ENCODE results near the gene SELENOT. TPM values are rescaled to one million over a fixed set of nuclear protein-coding genes. Genes with fewer than 3 reads are reported as not detected.

Gene SELENOT, protein sequence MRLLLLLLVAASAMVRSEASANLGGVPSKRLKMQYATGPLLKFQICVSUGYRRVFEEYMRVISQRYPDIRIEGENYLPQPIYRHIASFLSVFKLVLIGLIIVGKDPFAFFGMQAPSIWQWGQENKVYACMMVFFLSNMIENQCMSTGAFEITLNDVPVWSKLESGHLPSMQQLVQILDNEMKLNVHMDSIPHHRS
- total RNA-seq (100 to 1,000 TPM in 1 of 2 donors, 10 to 100 TPM in 1; 85.2 to 104 TPM), total RNA-seq (74.2 to 94.3 reads per million in 2 donors)

DNA sequence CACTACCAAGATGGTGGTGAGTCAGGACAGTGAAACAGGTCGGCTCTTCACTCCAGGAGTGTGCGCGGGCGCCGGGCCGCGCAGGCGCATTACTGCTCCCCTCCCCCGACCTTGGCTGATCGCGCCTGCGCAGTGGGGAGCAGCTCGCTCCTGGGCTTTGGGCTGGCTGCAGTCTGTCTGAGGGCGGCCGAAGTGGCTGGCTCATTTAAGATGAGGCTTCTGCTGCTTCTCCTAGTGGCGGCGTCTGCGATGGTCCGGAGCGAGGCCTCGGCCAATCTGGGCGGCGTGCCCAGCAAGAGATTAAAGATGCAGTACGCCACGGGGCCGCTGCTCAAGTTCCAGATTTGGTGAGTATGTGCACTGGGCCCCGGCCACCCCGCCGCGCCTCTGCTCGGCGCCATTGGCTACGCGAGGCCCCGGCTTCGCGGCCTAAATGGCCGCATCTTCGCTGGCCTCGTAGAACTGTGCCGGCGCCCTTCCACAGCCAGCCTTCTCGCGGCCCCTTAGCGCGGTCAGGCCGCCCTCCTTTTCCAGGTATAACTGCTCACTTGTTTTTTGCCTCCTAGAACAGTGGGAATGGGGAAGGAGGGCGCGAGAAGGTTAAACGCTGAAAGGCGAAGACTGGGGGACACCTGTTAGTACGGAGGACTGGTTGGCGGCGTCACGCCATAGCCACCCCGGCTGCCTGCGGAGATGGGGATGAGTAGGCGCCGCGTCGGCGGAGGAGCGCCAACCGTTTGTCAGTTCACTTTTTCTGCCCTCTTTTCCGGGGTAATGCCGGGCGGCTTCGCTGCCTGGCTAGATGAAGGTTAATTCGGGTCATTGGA, at the start of gene SELENOT:
Gene SELENOT (plus strand): TSS at position 169 of the 827 bp plus-strand sequence. CDS start 42 bp downstream, at position 211.
- peak; percentile 85 for ATAC-seq
- Mint-ChIP-seq H3K27ac (peak within 1 kb of the TSS; percentile 100), H3K4me1 (peaks cover 54% of the 10 kb centered on the region), H3K36me3 (ENCODE audit: low read depth) (peaks cover 7% of the 10 kb centered on the region), H3K27me3 (no peaks in the 10 kb centered on the region), H3K4me3 (peak within 1 kb of the TSS; percentile 98)
- DNase-seq = peak; percentile 92 to 94 (median 94)
- no peaks in the 10 kb centered on the region for H3K9me3 ChIP-seq (ENCODE audit: control insufficient read depth, low read length, poor library complexity, severe bottlenecking)

DNA sequence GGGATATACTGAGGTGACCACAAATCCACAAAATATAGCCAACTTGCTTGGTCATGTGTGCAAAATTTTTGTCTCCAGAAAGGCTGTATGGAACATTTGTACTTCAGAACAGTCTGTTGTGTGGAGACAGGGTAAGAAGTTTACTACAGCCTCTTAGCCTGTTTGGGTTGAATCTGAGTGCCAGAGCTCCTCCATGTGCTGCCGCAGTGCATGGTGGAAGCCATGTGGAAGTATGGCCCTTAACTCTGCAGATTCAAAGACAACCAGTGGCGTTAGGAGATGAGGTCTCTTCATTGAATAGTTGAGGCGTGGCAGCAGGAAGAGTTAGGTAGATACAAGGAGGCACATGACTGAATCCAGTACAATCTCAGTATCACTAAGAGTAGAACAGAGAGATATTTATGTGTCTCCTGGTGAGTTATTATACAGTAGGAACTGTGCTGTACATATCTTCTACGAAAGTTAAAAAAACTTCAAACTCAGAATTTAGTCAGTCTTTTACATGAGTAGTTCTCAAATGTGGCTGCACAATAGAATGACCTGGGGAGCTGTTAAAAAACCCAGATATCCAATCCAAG, 47.2 kb upstream of the SELENOT start:
- H3K9me3 ChIP-seq (ENCODE audit: control insufficient read depth, low read length, poor library complexity, severe bottlenecking) = no peaks in the 10 kb centered on the region
- peaks cover 19% of the 10 kb centered on the region for H3K4me1 Mint-ChIP-seq
- H3K27me3 Mint-ChIP-seq = no peaks in the 10 kb centered on the region
- peak overlapping the region; percentile 67 for H3K4me3 Mint-ChIP-seq
- peak overlapping the region; percentile 8 for H3K27ac Mint-ChIP-seq
- DNase-seq = no peak
- no peak for ATAC-seq
- peaks cover 3% of the 10 kb centered on the region for H3K36me3 Mint-ChIP-seq (ENCODE audit: low read depth)

DNA sequence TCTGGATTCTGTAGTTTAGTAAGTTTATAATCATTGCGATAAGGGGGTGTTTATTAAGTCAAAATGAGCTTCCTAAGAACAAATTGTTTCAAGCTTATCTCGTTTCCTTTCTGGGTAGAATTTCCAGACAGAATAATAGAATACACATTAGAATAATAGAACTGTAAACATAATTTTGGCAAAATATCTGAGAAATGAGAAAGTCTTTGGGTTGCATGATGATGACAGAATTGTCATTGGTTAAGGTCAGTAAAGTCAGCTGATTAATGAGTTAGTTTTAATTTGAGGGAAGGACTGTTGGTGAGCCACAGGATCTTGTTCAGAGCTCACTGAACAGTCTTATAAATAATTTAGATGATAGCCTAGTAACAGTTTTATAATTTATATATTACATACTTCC, 46.3 kb upstream of the SELENOT start:
- H3K4me3 Mint-ChIP-seq = no peak overlapping the region

DNA sequence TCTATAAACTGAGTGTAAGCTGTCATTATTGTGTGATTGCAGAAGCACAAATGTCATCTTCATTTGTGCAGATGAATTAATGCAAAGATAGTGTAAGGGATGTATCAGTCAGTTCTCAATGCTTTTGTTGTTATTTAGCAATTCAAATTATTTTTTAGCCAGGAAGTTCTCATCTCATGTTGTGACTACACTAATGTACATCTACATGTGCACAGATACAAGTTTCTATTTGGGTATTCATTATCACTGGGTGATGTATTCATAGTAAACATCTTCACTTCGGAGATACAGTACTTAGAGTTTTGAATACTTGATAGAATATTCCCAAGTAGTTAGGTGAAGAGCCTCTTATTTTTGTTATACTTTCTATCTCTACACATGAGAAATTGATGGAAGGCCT, 45.4 kb upstream of the SELENOT start:
- Mint-ChIP-seq H3K4me3 (no peak overlapping the region), H3K36me3 (ENCODE audit: low read depth) (peaks cover 3% of the 10 kb centered on the region), H3K27me3 (no peaks in the 10 kb centered on the region), H3K27ac (no peak overlapping the region), H3K4me1 (peaks cover 14% of the 10 kb centered on the region)
- ATAC-seq (no peak), DNase-seq (no peak)
- no peaks in the 10 kb centered on the region for H3K9me3 ChIP-seq (ENCODE audit: control insufficient read depth, low read length, poor library complexity, severe bottlenecking)

More for the DNA sequence above, 46.3 kb upstream of the SELENOT start:
- Mint-ChIP-seq H3K27ac (no peak overlapping the region), H3K36me3 (ENCODE audit: low read depth) (peaks cover 3% of the 10 kb centered on the region), H3K27me3 (no peaks in the 10 kb centered on the region), H3K4me1 (peaks cover 14% of the 10 kb centered on the region)
- H3K9me3 ChIP-seq (ENCODE audit: control insufficient read depth, low read length, poor library complexity, severe bottlenecking) = no peaks in the 10 kb centered on the region
- no peak for ATAC-seq
- no peak for DNase-seq

DNA sequence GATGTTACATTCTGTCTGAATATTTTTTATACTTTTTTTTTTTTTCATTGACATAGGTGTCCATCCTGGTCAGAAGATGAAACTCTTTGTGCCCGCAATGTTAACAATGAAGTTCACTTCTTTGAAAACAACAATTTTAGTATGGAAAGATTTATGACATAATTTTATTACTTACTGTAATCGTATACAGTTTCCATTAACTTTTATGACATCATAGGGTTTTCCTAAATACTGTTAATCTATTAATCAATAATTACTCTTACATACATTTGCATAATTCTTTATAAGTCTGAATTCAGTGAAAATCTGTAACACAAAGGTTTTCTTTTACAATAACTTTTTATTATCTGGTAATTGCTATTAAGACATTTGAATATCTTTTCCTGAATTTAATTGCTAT, 38.9 kb upstream of the SELENOT start:
- no peak for ATAC-seq
- Mint-ChIP-seq H3K27me3 (no peaks in the 10 kb centered on the region), H3K27ac (no peak overlapping the region), H3K4me3 (no peak overlapping the region), H3K4me1 (no peaks in the 10 kb centered on the region), H3K36me3 (ENCODE audit: low read depth) (peaks cover 4% of the 10 kb centered on the region)
- DNase-seq = no peak
- no peaks in the 10 kb centered on the region for H3K9me3 ChIP-seq (ENCODE audit: control insufficient read depth, low read length, poor library complexity, severe bottlenecking)

DNA sequence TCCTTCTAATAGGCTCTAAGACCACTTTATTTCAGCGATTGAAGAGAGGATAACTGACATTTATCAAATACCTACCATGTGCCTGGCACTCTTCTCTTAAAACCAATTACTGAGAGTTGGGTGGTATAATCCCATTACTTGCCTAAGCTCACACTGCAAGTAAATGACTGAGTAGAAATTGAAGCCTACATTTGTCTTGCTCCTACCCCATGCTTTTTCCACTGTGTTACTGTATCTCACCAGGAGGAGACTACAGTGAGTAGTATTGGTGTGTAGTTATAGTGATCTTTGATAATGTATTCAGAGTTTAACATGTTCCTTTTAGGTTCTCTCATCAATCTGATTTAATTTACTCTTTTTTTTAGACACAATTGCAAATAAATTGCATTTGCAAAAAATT, 35.8 kb upstream of the SELENOT start:
- no peak overlapping the region for H3K27ac Mint-ChIP-seq
- H3K27me3 Mint-ChIP-seq = no peaks in the 10 kb centered on the region
- DNase-seq (no peak), ATAC-seq (no peak)
- H3K9me3 ChIP-seq (ENCODE audit: control insufficient read depth, low read length, poor library complexity, severe bottlenecking) = no peaks in the 10 kb centered on the region
- peaks cover 4% of the 10 kb centered on the region for H3K4me1 Mint-ChIP-seq
- H3K36me3 Mint-ChIP-seq (ENCODE audit: low read depth) = peaks cover 4% of the 10 kb centered on the region
- H3K4me3 Mint-ChIP-seq = no peak overlapping the region

DNA sequence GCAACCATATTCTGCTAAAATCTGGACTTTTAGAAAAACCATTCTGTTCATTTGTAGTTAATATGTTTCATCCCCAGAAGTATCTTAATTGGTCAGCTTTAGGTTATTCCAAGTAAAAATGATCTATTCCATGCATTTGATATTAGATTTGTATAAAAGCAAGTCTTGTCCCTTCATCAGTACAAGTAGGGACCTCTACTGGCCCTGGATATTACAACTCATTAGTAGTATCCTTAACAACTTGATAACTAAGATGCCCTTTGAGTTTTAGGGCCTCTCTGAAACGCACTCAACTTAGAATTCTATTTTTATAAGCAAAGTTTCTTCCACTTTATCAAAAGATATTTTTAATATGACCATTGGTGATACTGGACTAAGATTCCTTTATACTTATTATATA, 25.3 kb upstream of the SELENOT start:
- peak overlapping the region; percentile 78 for H3K27ac Mint-ChIP-seq
- H3K4me3 Mint-ChIP-seq = peak overlapping the region; percentile 33
- H3K36me3 Mint-ChIP-seq (ENCODE audit: low read depth) = peaks cover 7% of the 10 kb centered on the region
- H3K9me3 ChIP-seq (ENCODE audit: control insufficient read depth, low read length, poor library complexity, severe bottlenecking) = no peaks in the 10 kb centered on the region
- DNase-seq = no peak
- no peaks in the 10 kb centered on the region for H3K27me3 Mint-ChIP-seq
- no peak for ATAC-seq
- H3K4me1 Mint-ChIP-seq = peaks cover 18% of the 10 kb centered on the region

DNA sequence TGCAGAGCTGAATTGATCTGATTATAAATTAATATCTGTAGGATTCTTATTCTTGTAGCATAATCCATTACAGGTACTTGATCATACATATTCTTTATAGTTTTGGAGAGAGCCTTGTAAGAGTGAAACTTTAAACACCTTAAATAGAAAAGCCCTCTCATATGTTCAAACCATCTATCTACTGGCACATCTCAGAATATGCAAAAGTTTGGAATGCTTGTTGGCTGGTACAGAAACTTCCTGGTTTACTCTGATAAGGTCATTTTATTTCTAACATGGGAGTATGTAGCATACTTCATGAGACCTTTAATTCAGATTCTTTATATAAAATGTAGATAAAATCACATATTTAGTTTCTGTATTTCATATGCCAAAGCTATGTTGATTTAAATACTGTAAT, 21.9 kb upstream of the SELENOT start:
- no peak overlapping the region for H3K4me3 Mint-ChIP-seq
- no peak for DNase-seq
- peaks cover 11% of the 10 kb centered on the region for H3K4me1 Mint-ChIP-seq
- ATAC-seq = no peak
- H3K27ac Mint-ChIP-seq = no peak overlapping the region
- peaks cover 8% of the 10 kb centered on the region for H3K36me3 Mint-ChIP-seq (ENCODE audit: low read depth)
- H3K27me3 Mint-ChIP-seq = no peaks in the 10 kb centered on the region
- no peaks in the 10 kb centered on the region for H3K9me3 ChIP-seq (ENCODE audit: control insufficient read depth, low read length, poor library complexity, severe bottlenecking)

DNA sequence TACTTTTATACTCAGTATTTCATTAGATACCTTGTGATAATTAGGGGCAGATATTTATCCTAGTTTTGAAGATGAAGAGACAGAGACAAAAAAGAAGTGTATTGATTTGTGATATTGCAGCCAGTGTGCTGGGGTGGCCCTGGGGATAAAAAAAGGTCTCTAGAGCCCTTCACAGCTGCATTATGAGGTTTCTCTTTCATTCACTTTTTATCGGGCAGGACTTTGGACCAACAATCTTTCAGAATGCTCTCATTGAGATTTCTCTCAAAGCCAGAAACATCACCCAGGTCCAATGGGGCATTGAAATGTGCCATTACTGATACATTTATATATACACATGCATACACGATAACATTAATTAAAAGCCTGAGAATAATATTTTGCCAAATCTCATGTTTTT, 20.5 kb upstream of the SELENOT start:
- Mint-ChIP-seq H3K4me1 (peaks cover 4% of the 10 kb centered on the region), H3K4me3 (no peak overlapping the region), H3K27me3 (no peaks in the 10 kb centered on the region), H3K27ac (peak overlapping the region; percentile 32), H3K36me3 (ENCODE audit: low read depth) (peaks cover 3% of the 10 kb centered on the region)
- no peak for ATAC-seq
- DNase-seq = no peak
- H3K9me3 ChIP-seq (ENCODE audit: control insufficient read depth, low read length, poor library complexity, severe bottlenecking) = no peaks in the 10 kb centered on the region

DNA sequence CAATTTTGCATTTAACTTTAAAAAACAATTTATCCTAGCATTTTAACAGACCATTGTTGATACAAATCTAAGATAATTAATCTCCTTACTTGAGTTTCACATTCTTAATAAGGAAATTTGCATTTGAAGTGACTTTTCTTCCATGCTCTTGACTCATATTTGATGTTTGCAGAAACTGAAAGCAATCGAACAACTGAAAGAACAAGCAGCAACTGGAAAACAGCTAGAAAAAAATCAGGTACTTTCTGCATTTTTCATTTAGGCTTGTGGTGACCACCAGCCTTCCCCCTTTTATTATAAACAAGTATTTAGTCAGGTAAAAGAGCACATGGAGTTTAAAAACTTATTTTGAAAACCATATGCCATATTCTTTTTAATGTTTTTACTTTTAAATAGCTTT, 20.1 kb upstream of the SELENOT start:
- H3K36me3 Mint-ChIP-seq (ENCODE audit: low read depth) = peaks cover 3% of the 10 kb centered on the region
- H3K27me3 Mint-ChIP-seq = no peaks in the 10 kb centered on the region
- peaks cover 4% of the 10 kb centered on the region for H3K4me1 Mint-ChIP-seq
- no peak overlapping the region for H3K4me3 Mint-ChIP-seq
- H3K27ac Mint-ChIP-seq = peak overlapping the region; percentile 32
- no peak for ATAC-seq
- no peaks in the 10 kb centered on the region for H3K9me3 ChIP-seq (ENCODE audit: control insufficient read depth, low read length, poor library complexity, severe bottlenecking)
- no peak for DNase-seq

DNA sequence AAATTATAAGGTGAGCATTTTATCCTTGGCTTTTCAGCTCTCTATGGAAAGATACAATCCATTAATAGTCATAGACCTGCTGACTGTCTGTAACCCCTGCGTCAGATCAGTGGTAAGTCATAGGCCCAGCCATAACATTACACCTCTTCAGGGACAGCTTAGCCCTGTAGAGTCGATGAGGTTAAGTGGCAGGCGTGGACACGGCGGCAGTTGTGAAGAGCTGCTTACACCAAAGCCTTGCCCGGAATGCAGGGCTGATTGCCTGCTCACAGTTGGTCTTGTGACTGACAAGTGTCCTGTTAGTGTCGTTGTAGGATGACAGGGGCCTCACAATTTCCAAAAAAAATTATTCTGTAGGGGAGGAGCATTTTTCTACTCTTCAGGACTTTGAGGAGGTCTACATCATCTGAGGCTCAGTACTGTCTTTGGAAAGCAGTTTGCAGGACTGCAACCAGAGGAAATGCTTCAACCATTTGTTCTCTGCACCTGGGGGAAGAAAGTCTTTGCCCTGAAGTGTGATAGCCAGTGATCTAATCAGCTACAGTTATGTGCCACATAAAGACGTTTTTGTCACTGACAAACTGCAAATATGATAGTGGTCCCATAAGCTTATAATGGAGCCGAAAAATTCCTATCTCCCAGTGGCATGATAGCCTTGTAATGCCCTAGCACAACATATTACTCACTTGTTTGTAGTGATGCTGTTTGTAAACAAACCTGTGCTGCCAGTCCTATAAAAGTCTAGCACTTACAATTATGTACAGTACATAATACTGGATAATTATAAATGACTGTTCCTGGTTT, 14.9 kb upstream of the SELENOT start:
- Mint-ChIP-seq H3K36me3 (ENCODE audit: low read depth) (peaks cover 3% of the 10 kb centered on the region), H3K4me1 (peaks cover 17% of the 10 kb centered on the region), H3K4me3 (no peak overlapping the region), H3K27me3 (no peaks in the 10 kb centered on the region), H3K27ac (peak overlapping the region; percentile 47)
- ATAC-seq (no peak), DNase-seq (no peak)
- no peaks in the 10 kb centered on the region for H3K9me3 ChIP-seq (ENCODE audit: control insufficient read depth, low read length, poor library complexity, severe bottlenecking)

DNA sequence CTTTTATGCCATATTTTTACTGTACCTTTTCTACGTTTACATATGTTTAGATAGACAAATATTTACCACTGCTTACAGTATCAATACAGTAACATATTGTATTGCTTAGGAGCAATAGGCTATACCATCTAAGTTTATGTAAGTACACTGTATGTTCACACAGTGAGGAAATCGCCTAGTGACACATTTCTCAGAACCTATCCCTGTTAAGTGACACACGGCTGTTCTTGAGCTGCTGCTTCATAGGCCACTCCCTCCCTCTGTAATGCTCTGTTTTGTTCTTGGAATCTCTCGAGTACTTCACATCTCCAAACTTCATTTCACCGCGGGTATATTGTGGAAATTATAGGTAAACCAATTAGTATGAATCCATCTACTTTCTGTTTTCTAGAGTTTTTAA, 13.4 kb upstream of the SELENOT start:
- Mint-ChIP-seq H3K4me3 (no peak overlapping the region), H3K27me3 (no peaks in the 10 kb centered on the region), H3K36me3 (ENCODE audit: low read depth) (peaks cover 3% of the 10 kb centered on the region), H3K4me1 (peaks cover 17% of the 10 kb centered on the region), H3K27ac (no peak overlapping the region)
- DNase-seq = no peak
- ATAC-seq = peak; percentile 52
- H3K9me3 ChIP-seq (ENCODE audit: control insufficient read depth, low read length, poor library complexity, severe bottlenecking) = no peaks in the 10 kb centered on the region

DNA sequence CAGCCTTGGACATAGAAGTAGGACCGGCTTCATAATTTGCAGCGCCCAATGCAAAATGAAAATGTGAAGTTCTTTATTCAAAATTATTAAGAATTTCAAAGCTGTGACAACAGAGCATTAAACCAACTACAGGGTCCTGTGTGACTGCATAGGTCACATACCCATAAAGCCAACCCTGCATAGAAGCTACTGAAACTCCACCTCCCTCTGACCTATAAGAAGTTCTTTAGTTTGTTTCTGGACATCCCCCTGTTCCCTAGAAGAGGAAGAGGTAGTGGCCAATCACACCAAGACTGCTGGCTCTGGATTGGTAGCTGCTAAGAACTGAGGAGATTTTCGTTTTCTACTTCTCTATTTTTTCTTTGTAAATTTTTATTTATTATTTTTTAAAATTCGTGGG, 9.0 kb upstream of the SELENOT start:
- Mint-ChIP-seq H3K27ac (no peak overlapping the region), H3K4me1 (peaks cover 13% of the 10 kb centered on the region), H3K4me3 (no peak overlapping the region), H3K36me3 (ENCODE audit: low read depth) (no peaks in the 10 kb centered on the region), H3K27me3 (no peaks in the 10 kb centered on the region)
- no peaks in the 10 kb centered on the region for H3K9me3 ChIP-seq (ENCODE audit: control insufficient read depth, low read length, poor library complexity, severe bottlenecking)
- no peak for ATAC-seq
- DNase-seq = no peak
